ENCODE data around the gene TEX101.

DNA sequence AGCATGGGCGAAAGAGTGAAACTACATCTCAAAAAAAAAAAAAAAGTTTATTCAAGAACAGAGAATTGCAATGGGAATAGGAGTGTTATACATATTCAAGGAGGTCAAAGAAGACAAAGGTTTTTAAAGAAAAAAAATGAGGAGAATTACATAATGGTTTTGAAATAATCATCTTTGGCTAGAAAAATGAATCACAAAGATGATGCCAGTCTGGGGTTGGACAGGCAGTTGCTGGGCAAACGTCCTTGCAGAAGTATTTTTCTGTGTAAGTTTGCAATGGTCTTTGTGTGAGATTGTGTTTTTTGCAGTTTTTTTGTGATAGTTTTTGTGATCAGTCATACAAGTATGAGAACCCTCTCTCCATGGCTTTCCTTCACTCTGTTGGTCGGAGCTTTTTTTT lies 27.0 kb downstream of the TEX101 start:
- TF ChIP-seq, protein P1, sequence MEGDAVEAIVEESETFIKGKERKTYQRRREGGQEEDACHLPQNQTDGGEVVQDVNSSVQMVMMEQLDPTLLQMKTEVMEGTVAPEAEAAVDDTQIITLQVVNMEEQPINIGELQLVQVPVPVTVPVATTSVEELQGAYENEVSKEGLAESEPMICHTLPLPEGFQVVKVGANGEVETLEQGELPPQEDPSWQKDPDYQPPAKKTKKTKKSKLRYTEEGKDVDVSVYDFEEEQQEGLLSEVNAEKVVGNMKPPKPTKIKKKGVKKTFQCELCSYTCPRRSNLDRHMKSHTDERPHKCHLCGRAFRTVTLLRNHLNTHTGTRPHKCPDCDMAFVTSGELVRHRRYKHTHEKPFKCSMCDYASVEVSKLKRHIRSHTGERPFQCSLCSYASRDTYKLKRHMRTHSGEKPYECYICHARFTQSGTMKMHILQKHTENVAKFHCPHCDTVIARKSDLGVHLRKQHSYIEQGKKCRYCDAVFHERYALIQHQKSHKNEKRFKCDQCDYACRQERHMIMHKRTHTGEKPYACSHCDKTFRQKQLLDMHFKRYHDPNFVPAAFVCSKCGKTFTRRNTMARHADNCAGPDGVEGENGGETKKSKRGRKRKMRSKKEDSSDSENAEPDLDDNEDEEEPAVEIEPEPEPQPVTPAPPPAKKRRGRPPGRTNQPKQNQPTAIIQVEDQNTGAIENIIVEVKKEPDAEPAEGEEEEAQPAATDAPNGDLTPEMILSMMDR (IDR thresholded peaks at IDR 0.05; ENCODE audit: low read depth, low read length), result no peak
- TF ChIP-seq POLR2A (IDR thresholded peaks at IDR 0.05; ENCODE audit: extremely low read depth, insufficient read length) (no peak), MYC (IDR thresholded peaks at IDR 0.05; ENCODE audit: low read depth, low read length) (no peak)
- TF ChIP-seq, protein P2, sequence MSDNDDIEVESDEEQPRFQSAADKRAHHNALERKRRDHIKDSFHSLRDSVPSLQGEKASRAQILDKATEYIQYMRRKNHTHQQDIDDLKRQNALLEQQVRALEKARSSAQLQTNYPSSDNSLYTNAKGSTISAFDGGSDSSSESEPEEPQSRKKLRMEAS (IDR thresholded peaks at IDR 0.05; ENCODE audit: low read depth, low read length), result no peak

Data from NB4 (cell line).